OCI-LY7 (cell line): ENCODE data around the gene PLCB3.

Source experiments
- EZH2phosphoT487 ChIP-seq: fragments of 200-600 bp; sonication (generic); IDR thresholded peaks from 2 replicates; pipeline ENCODE4 v1.6.1; 2018; ENCODE audit warnings: low read depth, borderline replicate concordance, mild to moderate bottlenecking, mixed run types, antibody characterized with exemption, low read length, moderate library complexity, mixed read lengths
- TF ChIP-seq, protein P1 (sequence below): fragments of 200-600 bp; sonication (generic); conservative IDR thresholded peaks from 2 replicates; pipeline ENCODE4 v1.5.1; 2014; ENCODE audit warnings: mild to moderate bottlenecking, antibody characterized with exemption, low read length, moderate library complexity, mixed read lengths

DNA sequence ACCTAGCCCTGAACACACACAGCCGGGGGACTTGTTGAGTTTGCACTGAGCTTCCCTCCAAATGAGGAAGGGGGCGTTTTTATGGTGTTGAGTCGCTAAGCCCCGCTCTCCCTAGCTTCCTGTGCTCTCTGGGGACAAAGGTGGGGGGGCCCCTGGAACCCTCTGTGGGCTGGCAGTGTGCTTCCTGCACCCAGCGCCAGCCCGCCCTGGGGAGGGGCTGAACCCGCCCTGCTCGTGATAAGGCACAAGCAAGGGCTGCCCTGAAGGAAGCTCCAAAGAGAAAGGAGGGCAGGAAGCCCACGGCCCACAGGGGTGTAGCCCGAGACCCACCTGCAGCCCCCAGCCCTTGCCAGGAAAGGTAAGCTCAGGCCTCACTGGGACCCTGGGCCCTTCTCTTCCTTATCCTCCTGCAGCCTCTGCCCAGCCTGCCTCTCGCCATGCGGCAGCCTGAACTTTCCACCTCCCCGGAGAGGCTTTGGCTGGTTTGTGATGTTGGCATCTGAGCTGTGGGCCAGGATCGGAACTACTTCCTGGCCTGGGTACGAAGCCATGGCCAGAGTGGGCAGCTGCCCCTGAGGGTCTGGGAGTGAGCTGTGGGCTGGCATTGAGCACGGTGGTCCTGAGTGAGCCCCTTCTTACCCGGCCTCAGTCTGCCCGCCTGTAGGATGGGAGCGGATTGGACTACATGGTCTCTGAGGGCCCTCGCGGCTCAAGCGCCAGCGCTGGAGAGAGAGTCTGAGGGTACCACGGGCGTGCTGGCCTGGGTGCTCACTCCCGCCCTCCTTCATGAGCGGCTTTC lies 44.7 kb upstream of the PLCB3 start, which contains the start of gene FERMT3:
- no peak for TF ChIP-seq EZH2phosphoT487
- TF ChIP-seq, protein P1, sequence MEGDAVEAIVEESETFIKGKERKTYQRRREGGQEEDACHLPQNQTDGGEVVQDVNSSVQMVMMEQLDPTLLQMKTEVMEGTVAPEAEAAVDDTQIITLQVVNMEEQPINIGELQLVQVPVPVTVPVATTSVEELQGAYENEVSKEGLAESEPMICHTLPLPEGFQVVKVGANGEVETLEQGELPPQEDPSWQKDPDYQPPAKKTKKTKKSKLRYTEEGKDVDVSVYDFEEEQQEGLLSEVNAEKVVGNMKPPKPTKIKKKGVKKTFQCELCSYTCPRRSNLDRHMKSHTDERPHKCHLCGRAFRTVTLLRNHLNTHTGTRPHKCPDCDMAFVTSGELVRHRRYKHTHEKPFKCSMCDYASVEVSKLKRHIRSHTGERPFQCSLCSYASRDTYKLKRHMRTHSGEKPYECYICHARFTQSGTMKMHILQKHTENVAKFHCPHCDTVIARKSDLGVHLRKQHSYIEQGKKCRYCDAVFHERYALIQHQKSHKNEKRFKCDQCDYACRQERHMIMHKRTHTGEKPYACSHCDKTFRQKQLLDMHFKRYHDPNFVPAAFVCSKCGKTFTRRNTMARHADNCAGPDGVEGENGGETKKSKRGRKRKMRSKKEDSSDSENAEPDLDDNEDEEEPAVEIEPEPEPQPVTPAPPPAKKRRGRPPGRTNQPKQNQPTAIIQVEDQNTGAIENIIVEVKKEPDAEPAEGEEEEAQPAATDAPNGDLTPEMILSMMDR, result 0 out of 2 replicates have a peak, but pooled peaks have one; percentile 5
